ENCODE measurements around the gene KCNJ4.

KCNJ4 gene

DNA sequence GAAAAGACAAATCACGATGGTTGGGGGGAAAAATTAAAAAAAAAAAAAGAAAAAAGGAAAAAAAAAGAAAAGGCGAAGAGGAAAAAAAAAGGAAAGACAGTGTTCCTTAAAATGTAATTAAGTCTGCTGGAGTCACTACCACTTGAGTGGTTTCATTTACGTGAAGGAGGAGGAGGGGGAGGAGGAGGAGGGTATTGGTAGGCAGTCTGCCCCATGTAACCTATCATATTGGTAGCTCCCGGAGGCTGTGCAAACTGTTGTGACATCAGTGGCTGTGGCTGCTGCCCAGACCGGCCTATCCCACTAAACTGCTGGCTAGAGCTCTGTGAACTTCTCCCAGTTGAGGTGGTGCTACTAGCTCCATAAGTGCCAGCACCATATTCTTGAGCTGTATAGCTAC is 30.8 kb upstream of the KCNJ4 start:
- no peak overlapping the region for H2BK120ac ChIP-seq (ENCODE audit: low read depth, low read length)
- no peak overlapping the region for H3K4me3 ChIP-seq (ENCODE audit: low read length in 2 of 2)
- H3K14ac ChIP-seq (ENCODE audit: low read length): no peak overlapping the region
- H3K4me1 ChIP-seq (ENCODE audit: control insufficient read depth in 2 of 2, insufficient read depth in 1 of 2, low read depth in 1 of 2, low read length in 2 of 2): no peaks in the 10 kb centered on the region
- H4K8ac ChIP-seq (ENCODE audit: low read depth, low read length): no peak overlapping the region
- H3K4ac ChIP-seq (ENCODE audit: low read length): no peak overlapping the region
- H2AFZ ChIP-seq (ENCODE audit: low read length): no peak overlapping the region
- WGBS, 2 donors (ENCODE audit: extremely low coverage in 2 of 2, insufficient read length in 2 of 2, insufficient replicate concordance in 1 of 2): no CpG with 5 or more reads among the region's 5 CpGs
- DNase-seq (ENCODE audit: low spot score): no peak
- H2BK12ac ChIP-seq (ENCODE audit: low read length): no peak overlapping the region
- H2BK15ac ChIP-seq (ENCODE audit: low read length): no peak overlapping the region
- peaks cover 58 to 99% of the 10 kb centered on the region in 2 donors for H3K36me3 ChIP-seq (replicated peaks in 1 of 2; ENCODE audit: control insufficient read depth in 2 of 2, insufficient read depth in 2 of 2, low read length in 2 of 2)
- H3K9me3 ChIP-seq (replicated peaks in 1 of 2; ENCODE audit: control insufficient read depth in 2 of 2, insufficient read depth in 1 of 2, low read depth in 1 of 2, low read length in 2 of 2): no peaks in the 10 kb centered on the region
- no peak overlapping the region for H3K18ac ChIP-seq (ENCODE audit: low read length)
- no peak overlapping the region for H3K23ac ChIP-seq (ENCODE audit: low read depth, low read length, poor library complexity)
- no peak overlapping the region for H3K4me2 ChIP-seq (ENCODE audit: insufficient read depth, low read length, poor library complexity, severe bottlenecking)
- H3K27ac ChIP-seq (replicated peaks; ENCODE audit: low read length): no peak overlapping the region
- no peak overlapping the region for H2BK5ac ChIP-seq (ENCODE audit: low read length)
- no peak overlapping the region for H2AK5ac ChIP-seq (ENCODE audit: low read depth, low read length)
- no peaks in the 10 kb centered on the region for H3K27me3 ChIP-seq (ENCODE audit: control insufficient read depth in 3 of 3, insufficient read depth in 3 of 3, low read depth in 1 of 3, low read length in 3 of 3)
- H4K91ac ChIP-seq (ENCODE audit: low read depth, low read length, poor library complexity): no peak overlapping the region
- peaks cover 3% of the 10 kb centered on the region for H3K79me1 ChIP-seq (ENCODE audit: low read depth, low read length)
- no peak overlapping the region for H3K9ac ChIP-seq (ENCODE audit: low read depth, low read length, poor library complexity)

- H3K27me3 ChIP-seq (ENCODE audit: control insufficient read depth in 3 of 3, insufficient read depth in 3 of 3, low read depth in 1 of 3, low read length in 3 of 3): no peaks in the 10 kb centered on the region
- no peak overlapping the region for H2AFZ ChIP-seq (ENCODE audit: low read length)
- no peaks in the 10 kb centered on the region for H3K79me1 ChIP-seq (ENCODE audit: low read depth, low read length)
- H3K4me3 ChIP-seq (ENCODE audit: low read length in 2 of 2): no peak overlapping the region
- H3K36me3 ChIP-seq (replicated peaks in 1 of 2; ENCODE audit: control insufficient read depth in 2 of 2, insufficient read depth in 2 of 2, low read length in 2 of 2): peaks cover 46 to 95% of the 10 kb centered on the region in 2 donors
- H4K8ac ChIP-seq (ENCODE audit: low read depth, low read length): no peak overlapping the region
- H3K4me2 ChIP-seq (ENCODE audit: insufficient read depth, low read length, poor library complexity, severe bottlenecking): no peak overlapping the region
- no peak overlapping the region for H2BK15ac ChIP-seq (ENCODE audit: low read length)
- no peak for DNase-seq (ENCODE audit: low spot score)
- H4K91ac ChIP-seq (ENCODE audit: low read depth, low read length, poor library complexity): no peak overlapping the region
- no peaks in the 10 kb centered on the region for H3K9me3 ChIP-seq (replicated peaks in 1 of 2; ENCODE audit: control insufficient read depth in 2 of 2, insufficient read depth in 1 of 2, low read depth in 1 of 2, low read length in 2 of 2)
- no peak overlapping the region for H2AK5ac ChIP-seq (ENCODE audit: low read depth, low read length)
- no peak overlapping the region for H3K23ac ChIP-seq (ENCODE audit: low read depth, low read length, poor library complexity)
- H3K18ac ChIP-seq (ENCODE audit: low read length): no peak overlapping the region
- no peaks in the 10 kb centered on the region for H3K4me1 ChIP-seq (ENCODE audit: control insufficient read depth in 2 of 2, insufficient read depth in 1 of 2, low read depth in 1 of 2, low read length in 2 of 2)
- no peak overlapping the region for H3K4ac ChIP-seq (ENCODE audit: low read length)
- no peak overlapping the region for H3K14ac ChIP-seq (ENCODE audit: low read length)
- no peak overlapping the region for H2BK12ac ChIP-seq (ENCODE audit: low read length)
- H3K27ac ChIP-seq (replicated peaks; ENCODE audit: low read length): no peak overlapping the region
- no peak overlapping the region for H2BK5ac ChIP-seq (ENCODE audit: low read length)
- H2BK120ac ChIP-seq (ENCODE audit: low read depth, low read length): no peak overlapping the region
- no CpG with 5 or more reads among the region's 1 CpG for WGBS, 2 donors (ENCODE audit: extremely low coverage in 2 of 2, insufficient read length in 2 of 2, insufficient replicate concordance in 1 of 2)
- no peak overlapping the region for H3K9ac ChIP-seq (ENCODE audit: low read depth, low read length, poor library complexity)
Observed at GRCh38 chr22:38484244-38484643, 29.2 kb upstream of the KCNJ4 start.

DNA sequence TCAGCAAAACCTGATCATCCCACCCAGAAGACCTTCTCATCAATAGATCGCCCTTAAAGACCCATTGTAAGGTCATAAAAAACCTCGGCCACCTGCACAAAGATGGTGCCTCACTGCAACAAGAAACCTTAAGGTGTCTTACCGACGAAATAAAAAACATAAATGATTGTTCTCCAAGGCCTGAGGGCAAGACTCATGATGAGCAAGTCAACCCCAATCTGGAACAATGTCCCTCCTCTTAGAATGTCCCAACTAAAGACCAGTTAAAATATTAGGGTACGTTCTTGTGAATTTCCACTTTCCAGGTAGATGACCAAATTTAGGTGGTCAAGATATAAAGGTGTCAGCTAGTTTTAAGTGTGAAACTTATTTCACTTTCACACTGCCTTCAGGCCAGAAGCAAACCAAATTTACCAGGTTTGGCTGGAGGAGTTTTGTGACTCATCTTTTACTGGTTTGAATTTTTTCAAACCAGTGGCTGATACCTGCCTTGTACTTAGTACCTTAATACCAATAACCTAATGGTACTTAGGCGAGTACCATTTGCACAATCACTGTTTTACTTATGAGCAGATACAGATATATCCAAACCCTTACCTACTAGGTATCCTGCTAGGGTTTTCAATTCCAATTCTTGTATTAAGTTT is 27.8 kb upstream of the KCNJ4 start:
- H2BK5ac ChIP-seq (ENCODE audit: low read length): no peak overlapping the region
- no CpG with 5 or more reads among the region's 6 CpGs for WGBS, 2 donors (ENCODE audit: extremely low coverage in 2 of 2, insufficient read length in 2 of 2, insufficient replicate concordance in 1 of 2)
- H3K4me3 ChIP-seq (ENCODE audit: low read length in 2 of 2): no peak overlapping the region
- DNase-seq (ENCODE audit: low spot score): no peak
- H3K18ac ChIP-seq (ENCODE audit: low read length): no peak overlapping the region
- no peak overlapping the region for H4K91ac ChIP-seq (ENCODE audit: low read depth, low read length, poor library complexity)
- no peak overlapping the region for H3K9ac ChIP-seq (ENCODE audit: low read depth, low read length, poor library complexity)
- no peak overlapping the region for H4K8ac ChIP-seq (ENCODE audit: low read depth, low read length)
- H3K27me3 ChIP-seq (ENCODE audit: control insufficient read depth in 3 of 3, insufficient read depth in 3 of 3, low read depth in 1 of 3, low read length in 3 of 3): no peaks in the 10 kb centered on the region
- no peak overlapping the region for H2BK15ac ChIP-seq (ENCODE audit: low read length)
- H2BK12ac ChIP-seq (ENCODE audit: low read length): no peak overlapping the region
- no peaks in the 10 kb centered on the region for H3K9me3 ChIP-seq (replicated peaks in 1 of 2; ENCODE audit: control insufficient read depth in 2 of 2, insufficient read depth in 1 of 2, low read depth in 1 of 2, low read length in 2 of 2)
- peaks cover 37 to 84% of the 10 kb centered on the region in 2 donors for H3K36me3 ChIP-seq (replicated peaks in 1 of 2; ENCODE audit: control insufficient read depth in 2 of 2, insufficient read depth in 2 of 2, low read length in 2 of 2)
- no peak overlapping the region for H3K4me2 ChIP-seq (ENCODE audit: insufficient read depth, low read length, poor library complexity, severe bottlenecking)
- H3K4me1 ChIP-seq (ENCODE audit: control insufficient read depth in 2 of 2, insufficient read depth in 1 of 2, low read depth in 1 of 2, low read length in 2 of 2): no peaks in the 10 kb centered on the region
- H3K14ac ChIP-seq (ENCODE audit: low read length): no peak overlapping the region
- no peak overlapping the region for H3K4ac ChIP-seq (ENCODE audit: low read length)
- no peaks in the 10 kb centered on the region for H3K79me1 ChIP-seq (ENCODE audit: low read depth, low read length)
- H2AK5ac ChIP-seq (ENCODE audit: low read depth, low read length): no peak overlapping the region
- no peak overlapping the region for H2BK120ac ChIP-seq (ENCODE audit: low read depth, low read length)
- H3K27ac ChIP-seq (replicated peaks; ENCODE audit: low read length): no peak overlapping the region
- H2AFZ ChIP-seq (ENCODE audit: low read length): no peak overlapping the region
- H3K23ac ChIP-seq (ENCODE audit: low read depth, low read length, poor library complexity): no peak overlapping the region

DNA sequence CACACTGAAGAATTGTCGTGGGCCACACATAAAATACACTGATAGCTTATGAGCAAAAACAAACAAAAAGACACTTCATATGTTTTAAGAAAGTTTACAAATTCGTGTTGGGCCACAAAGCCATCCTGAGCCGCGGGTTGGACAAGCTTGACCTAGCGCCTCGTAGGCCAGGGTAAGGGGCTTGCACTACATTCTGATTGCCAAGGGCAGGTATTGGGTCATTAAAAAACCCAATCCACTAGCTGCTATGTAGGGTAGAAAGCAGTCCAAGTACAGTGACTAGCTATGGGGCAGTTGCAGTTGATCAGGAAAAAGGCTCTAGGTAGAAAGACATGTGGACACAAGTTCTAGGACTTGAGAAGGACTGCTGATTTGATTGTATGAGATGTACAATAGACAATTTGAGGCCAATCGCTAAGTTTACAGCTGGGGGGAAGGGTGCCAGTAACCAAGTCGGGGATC is 26.9 kb upstream of the KCNJ4 start:
- no peak overlapping the region for H2AK5ac ChIP-seq (ENCODE audit: low read depth, low read length)
- no peak overlapping the region for H4K91ac ChIP-seq (ENCODE audit: low read depth, low read length, poor library complexity)
- no peak overlapping the region for H3K14ac ChIP-seq (ENCODE audit: low read length)
- no peaks in the 10 kb centered on the region for H3K9me3 ChIP-seq (replicated peaks in 1 of 2; ENCODE audit: control insufficient read depth in 2 of 2, insufficient read depth in 1 of 2, low read depth in 1 of 2, low read length in 2 of 2)
- no peak for DNase-seq (ENCODE audit: low spot score)
- H4K8ac ChIP-seq (ENCODE audit: low read depth, low read length): no peak overlapping the region
- H2BK12ac ChIP-seq (ENCODE audit: low read length): no peak overlapping the region
- H3K4ac ChIP-seq (ENCODE audit: low read length): no peak overlapping the region
- no peak overlapping the region for H3K4me3 ChIP-seq (ENCODE audit: low read length in 2 of 2)
- no peak overlapping the region for H2BK5ac ChIP-seq (ENCODE audit: low read length)
- no peak overlapping the region for H3K23ac ChIP-seq (ENCODE audit: low read depth, low read length, poor library complexity)
- peak overlapping the region; percentile 28 for H3K27ac ChIP-seq (replicated peaks; ENCODE audit: low read length)
- H3K4me1 ChIP-seq (ENCODE audit: control insufficient read depth in 2 of 2, insufficient read depth in 1 of 2, low read depth in 1 of 2, low read length in 2 of 2): no peaks in the 10 kb centered on the region
- WGBS, 2 donors (ENCODE audit: extremely low coverage in 2 of 2, insufficient read length in 2 of 2, insufficient replicate concordance in 1 of 2): no CpG with 5 or more reads among the region's 8 CpGs
- no peak overlapping the region for H2BK15ac ChIP-seq (ENCODE audit: low read length)
- H3K79me1 ChIP-seq (ENCODE audit: low read depth, low read length): no peaks in the 10 kb centered on the region
- H3K36me3 ChIP-seq (replicated peaks in 1 of 2; ENCODE audit: control insufficient read depth in 2 of 2, insufficient read depth in 2 of 2, low read length in 2 of 2): peaks cover 34 to 77% of the 10 kb centered on the region in 2 donors
- no peaks in the 10 kb centered on the region for H3K27me3 ChIP-seq (ENCODE audit: control insufficient read depth in 3 of 3, insufficient read depth in 3 of 3, low read depth in 1 of 3, low read length in 3 of 3)
- no peak overlapping the region for H3K9ac ChIP-seq (ENCODE audit: low read depth, low read length, poor library complexity)
- no peak overlapping the region for H2BK120ac ChIP-seq (ENCODE audit: low read depth, low read length)
- no peak overlapping the region for H3K18ac ChIP-seq (ENCODE audit: low read length)
- H3K4me2 ChIP-seq (ENCODE audit: insufficient read depth, low read length, poor library complexity, severe bottlenecking): no peak overlapping the region
- H2AFZ ChIP-seq (ENCODE audit: low read length): no peak overlapping the region

Data from neuronal stem cell (in vitro differentiated cells).